Neural cell (in vitro differentiated cells): Measurements from ENCODE around the gene TMEM171.

ENCODE experiments used
- CTCF ChIP-seq: fragments of 450-650 bp; IDR thresholded peaks from 2 replicates; pipeline ENCODE4 v1.5.1; 2014; ENCODE audit warnings: antibody characterized with exemption, mild to moderate bottlenecking, moderate library complexity; ENCODE audit not compliant: poor library complexity, severe bottlenecking
- EZH2 ChIP-seq: fragments of 200-600, 300-800 bp; shearing (Covaris generic), sonication (generic); IDR thresholded peaks from 2 replicates; pipeline ENCODE4 v1.6.1; 2014; ENCODE audit warnings: antibody characterized with exemption, low read length, borderline replicate concordance, mild to moderate bottlenecking; ENCODE audit not compliant: insufficient read depth, poor library complexity, severe bottlenecking
- POLR2AphosphoS5 ChIP-seq: IDR thresholded peaks from 2 replicates; pipeline ENCODE4 v1.6.1; 2012

GRCh38 chr5:73096239-73096575, 24.2 kb upstream of the TMEM171 start:
- TF ChIP-seq CTCF (no peak), EZH2 (no peak), POLR2AphosphoS5 (no peak)
